Vagina (tissue), 2 donors: Measurements from ENCODE around the gene PKD2L1. TPM values are rescaled to one million over a fixed set of nuclear protein-coding genes. Genes with fewer than 3 reads are reported as not detected.
"Not testable (repeated sequence)": the region's sequence is repeated elsewhere in the genome, so short reads cannot be mapped to it uniquely, and the experiment has no call there.

Experiments used
- DNase-seq, 2 donors: peaks; one replicate each; pipeline ENCODE4 v3.0.0-alpha.2; 2017; ENCODE audit errors: extremely low spot score in 2 of 2
- H3K27ac ChIP-seq: fragments of 200-600 bp; sonication (generic); one replicate; pipeline ENCODE4 v1.5.1; 2019
- H3K27me3 ChIP-seq: fragments of 200-600 bp; sonication (generic); one replicate; pipeline ENCODE4 v1.5.1; 2019
- H3K36me3 ChIP-seq, 2 donors: fragments of 200-600 bp; sonication (generic); one replicate each; pipeline ENCODE4 v1.5.1; 2017 to 2019
- H3K4me1 ChIP-seq: fragments of 200-600 bp; sonication (generic); one replicate; pipeline ENCODE4 v1.5.1; 2019
- H3K4me3 ChIP-seq, 2 donors: fragments of 200-600 bp; sonication (generic); 1 replicate in 1 of 2; 2 replicates in 1 of 2; pipeline ENCODE4 v1.5.1; 2016 to 2019
- H3K9me3 ChIP-seq: fragments of 200-600 bp; sonication (generic); one replicate; pipeline ENCODE4 v1.5.1; 2019
- POLR2A ChIP-seq, 2 donors: fragments of 450-650 bp; IDR thresholded peaks; one replicate each; pipeline ENCODE4 v1.6.1; 2017; ENCODE audit warnings: antibody characterized with exemption in 2 of 2, mild to moderate bottlenecking in 2 of 2, moderate library complexity in 2 of 2
- POLR2AphosphoS5 ChIP-seq, 2 donors: sonication (generic); formaldehyde crosslinking; IDR thresholded peaks; one replicate each; pipeline ENCODE4 v1.9.0; 2017; ENCODE audit warnings: antibody characterized with exemption in 2 of 2, mild to moderate bottlenecking in 2 of 2, low read depth in 1 of 2; ENCODE audit not compliant: insufficient read depth in 1 of 2
- intact Hi-C: fragments of 100-400 bp; cut with DNase I; formaldehyde crosslinking; loops from one replicate; pipeline ENCODE4 v1.15.1; 2023
- total RNA-seq: library from RNA; depleted of rRNA; stranded (reverse); fragments of >200 nt; gene quantifications from one replicate; pipeline ENCODE4 v1.2.3, GENCODE V29; 2016
- TF ChIP-seq, protein P1 (sequence below), 3 experiments: fragments of 450-650 bp in 2 of 3; fragments of 200-600 bp in 1 of 3; sonication (generic) in 1 of 3; IDR thresholded peaks; one replicate each; pipeline ENCODE4 v1.5.1; 2017 to 2019; ENCODE audit warnings: antibody characterized with exemption in 3 of 3, mild to moderate bottlenecking in 2 of 3, moderate library complexity in 2 of 3

Gene PKD2L1
- not detected for total RNA-seq

DNA sequence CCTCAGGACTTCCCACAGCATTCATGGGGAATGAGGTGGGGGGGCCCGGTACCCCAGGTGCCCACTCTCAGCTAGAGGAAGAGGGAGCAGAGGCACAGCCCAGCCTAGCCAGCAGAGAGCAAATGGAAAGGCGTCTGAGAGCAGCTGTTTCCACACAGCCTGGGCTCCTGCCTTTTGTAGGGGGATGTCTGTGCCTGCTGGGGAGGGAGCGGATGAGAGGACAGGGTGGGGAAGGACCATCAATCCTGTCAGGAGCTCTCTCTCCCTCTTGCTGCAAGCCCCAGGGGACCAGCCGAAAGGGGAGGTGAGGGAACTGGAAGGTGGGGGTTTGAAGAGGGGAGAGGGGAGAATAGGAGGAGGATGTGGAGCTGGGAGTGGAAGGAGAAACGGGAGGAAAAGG is at the start of gene PKD2L1:
PKD2L1 (minus strand) TSS at position 150 of the 400 bp plus-strand sequence; CDS start at position 25, 125 bp downstream.
- Histone ChIP-seq H3K27me3 (no peaks in the 10 kb centered on the region), H3K36me3 (no peaks in the 10 kb centered on the region), H3K9me3 (no peaks in the 10 kb centered on the region), H3K27ac (no peak within 1 kb of the TSS), H3K4me1 (no peaks in the 10 kb centered on the region), H3K4me3 (no peak within 1 kb of the TSS)
- TF ChIP-seq POLR2AphosphoS5 (IDR thresholded peaks at IDR 0.05; ENCODE audit: insufficient read depth in 1 of 2, low read depth in 1 of 2) (no peak), POLR2A (IDR thresholded peaks at IDR 0.05) (no peak)
- TF ChIP-seq, protein P1, sequence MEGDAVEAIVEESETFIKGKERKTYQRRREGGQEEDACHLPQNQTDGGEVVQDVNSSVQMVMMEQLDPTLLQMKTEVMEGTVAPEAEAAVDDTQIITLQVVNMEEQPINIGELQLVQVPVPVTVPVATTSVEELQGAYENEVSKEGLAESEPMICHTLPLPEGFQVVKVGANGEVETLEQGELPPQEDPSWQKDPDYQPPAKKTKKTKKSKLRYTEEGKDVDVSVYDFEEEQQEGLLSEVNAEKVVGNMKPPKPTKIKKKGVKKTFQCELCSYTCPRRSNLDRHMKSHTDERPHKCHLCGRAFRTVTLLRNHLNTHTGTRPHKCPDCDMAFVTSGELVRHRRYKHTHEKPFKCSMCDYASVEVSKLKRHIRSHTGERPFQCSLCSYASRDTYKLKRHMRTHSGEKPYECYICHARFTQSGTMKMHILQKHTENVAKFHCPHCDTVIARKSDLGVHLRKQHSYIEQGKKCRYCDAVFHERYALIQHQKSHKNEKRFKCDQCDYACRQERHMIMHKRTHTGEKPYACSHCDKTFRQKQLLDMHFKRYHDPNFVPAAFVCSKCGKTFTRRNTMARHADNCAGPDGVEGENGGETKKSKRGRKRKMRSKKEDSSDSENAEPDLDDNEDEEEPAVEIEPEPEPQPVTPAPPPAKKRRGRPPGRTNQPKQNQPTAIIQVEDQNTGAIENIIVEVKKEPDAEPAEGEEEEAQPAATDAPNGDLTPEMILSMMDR (IDR thresholded peaks at IDR 0.05): no peak
- intact Hi-C loops: no loop called here
- no peak for DNase-seq

DNA sequence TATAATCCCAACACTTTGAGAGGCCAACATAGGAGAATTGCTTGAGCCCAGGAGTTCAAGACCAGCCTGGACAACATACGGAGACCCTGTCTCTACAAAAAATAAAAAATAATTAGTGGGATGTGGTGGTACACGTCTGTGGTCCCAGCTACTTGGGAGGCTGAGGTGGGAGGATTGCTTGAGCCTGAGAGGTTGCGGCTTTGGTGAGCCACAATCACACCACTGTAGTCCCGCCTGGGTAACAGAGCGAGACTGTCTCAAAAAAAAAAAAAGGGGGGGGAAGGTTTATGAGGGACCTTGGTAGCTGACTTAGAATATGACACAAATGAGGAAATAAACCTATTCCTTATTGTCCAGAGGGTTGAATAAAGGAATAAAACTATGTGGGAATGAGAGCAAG is 47.8 kb upstream of the PKD2L1 start:
- no peak for DNase-seq
- Histone ChIP-seq H3K4me3 (no peak overlapping the region), H3K27ac (no peak overlapping the region), H3K9me3 (no peaks in the 10 kb centered on the region), H3K27me3 (no peaks in the 10 kb centered on the region), H3K4me1 (peaks cover 14% of the 10 kb centered on the region), H3K36me3 (peaks cover 0 to 6% of the 10 kb centered on the region in 2 donors)
- no peak for TF ChIP-seq POLR2A (IDR thresholded peaks at IDR 0.05)
- intact Hi-C loops: no loop called here

DNA sequence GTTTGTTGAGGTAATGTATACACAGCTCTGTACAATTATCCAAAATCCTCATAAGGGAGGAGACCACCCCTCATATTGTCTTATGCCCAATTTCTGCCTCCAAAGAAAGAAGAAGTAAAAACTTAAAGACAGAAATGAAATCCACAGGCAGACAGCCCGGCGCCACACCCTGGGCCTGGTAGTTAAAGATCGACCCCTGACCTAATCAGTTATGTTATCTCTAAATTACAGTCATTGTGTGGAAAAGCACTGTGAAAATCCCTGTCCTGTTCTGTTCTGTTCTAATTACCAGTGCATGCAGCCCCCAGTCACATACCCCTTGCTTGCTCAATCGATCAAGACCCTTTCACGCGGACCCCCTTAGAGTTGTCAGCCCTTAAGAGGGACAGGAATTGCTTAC is 46.6 kb upstream of the PKD2L1 start:
- H3K27me3 ChIP-seq, H3K36me3 ChIP-seq, intact Hi-C loops, DNase-seq, H3K9me3 ChIP-seq, H3K27ac ChIP-seq, H3K4me3 ChIP-seq: not testable (repeated sequence)
- peaks cover 26% of the 10 kb centered on the region for H3K4me1 ChIP-seq

DNA sequence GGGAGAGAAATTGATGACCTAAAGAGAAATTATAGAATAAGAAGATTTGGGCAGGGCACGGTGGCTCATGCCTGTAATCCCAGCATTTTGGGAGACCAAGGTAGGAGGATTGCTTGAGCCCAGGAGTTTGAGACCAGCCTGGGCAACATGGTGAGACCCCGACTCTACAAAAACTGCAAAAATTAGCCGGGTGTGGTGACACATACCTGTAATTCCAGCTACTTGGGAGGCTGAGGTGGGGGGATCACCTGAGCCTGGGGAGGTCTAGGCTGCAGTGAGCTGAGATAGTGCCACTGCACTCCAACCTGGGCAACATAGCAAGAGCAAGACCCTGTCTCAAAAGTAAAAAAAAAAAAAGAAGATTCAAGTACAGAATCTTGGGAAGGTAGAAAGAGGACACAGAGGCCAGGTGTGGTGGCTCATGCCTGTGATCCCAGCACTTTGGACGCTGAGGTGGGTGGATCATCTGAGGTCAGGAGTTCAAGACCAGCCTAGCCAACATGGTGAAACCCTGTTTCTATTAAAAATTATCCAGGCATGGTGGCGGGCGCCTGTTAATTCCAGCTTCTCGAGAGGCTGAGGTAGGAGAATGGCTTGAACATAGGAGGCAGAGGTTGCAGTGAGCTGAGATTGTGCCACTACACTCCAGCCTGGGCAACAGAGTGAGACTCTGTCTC is 44.8 kb upstream of the PKD2L1 start:
- intact Hi-C loops, H3K9me3 ChIP-seq, DNase-seq, H3K36me3 ChIP-seq, H3K27me3 ChIP-seq: not testable (repeated sequence)
- peaks cover 43% of the 10 kb centered on the region for H3K4me1 ChIP-seq
- H3K4me3 ChIP-seq: peak overlapping the region in 1 of 2 donors; percentile 58
- H3K27ac ChIP-seq: peak overlapping the region; percentile 97

DNA sequence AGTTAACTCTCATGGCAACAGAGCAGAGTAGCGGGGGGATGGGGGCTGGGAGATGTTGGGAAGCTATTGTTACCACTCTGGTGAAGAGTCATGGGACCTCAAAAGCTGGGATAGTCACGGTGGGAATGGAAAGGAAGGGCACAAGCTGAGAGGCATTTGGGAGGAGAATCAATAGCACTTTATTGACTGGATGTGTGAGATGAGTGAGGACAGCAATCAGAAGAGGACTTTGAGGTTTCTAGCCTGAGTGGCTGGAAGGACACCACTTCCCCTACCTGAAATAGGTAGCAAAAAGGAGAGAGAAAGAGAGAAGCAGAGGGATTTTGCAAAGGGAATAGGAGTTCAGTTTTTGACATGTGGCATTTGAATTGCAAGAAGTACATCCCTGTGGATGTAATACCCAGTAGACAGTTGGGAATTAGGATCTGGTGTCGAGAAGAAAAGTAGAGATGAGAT is 44.2 kb upstream of the PKD2L1 start:
- H3K27ac ChIP-seq: peak overlapping the region; percentile 97
- no peaks in the 10 kb centered on the region for H3K36me3 ChIP-seq
- H3K27me3 ChIP-seq: no peaks in the 10 kb centered on the region
- peak in 1 of 2 donors; percentile 2 for TF ChIP-seq POLR2AphosphoS5 (IDR thresholded peaks at IDR 0.05; ENCODE audit: insufficient read depth in 1 of 2, low read depth in 1 of 2)
- TF ChIP-seq, protein P1 (IDR thresholded peaks at IDR 0.05): no peak
- DNase-seq: no peak
- H3K9me3 ChIP-seq: no peaks in the 10 kb centered on the region
- H3K4me3 ChIP-seq: peak overlapping the region; percentile 56 to 58
- intact Hi-C loops: no loop called here
- peaks cover 43% of the 10 kb centered on the region for H3K4me1 ChIP-seq

DNA sequence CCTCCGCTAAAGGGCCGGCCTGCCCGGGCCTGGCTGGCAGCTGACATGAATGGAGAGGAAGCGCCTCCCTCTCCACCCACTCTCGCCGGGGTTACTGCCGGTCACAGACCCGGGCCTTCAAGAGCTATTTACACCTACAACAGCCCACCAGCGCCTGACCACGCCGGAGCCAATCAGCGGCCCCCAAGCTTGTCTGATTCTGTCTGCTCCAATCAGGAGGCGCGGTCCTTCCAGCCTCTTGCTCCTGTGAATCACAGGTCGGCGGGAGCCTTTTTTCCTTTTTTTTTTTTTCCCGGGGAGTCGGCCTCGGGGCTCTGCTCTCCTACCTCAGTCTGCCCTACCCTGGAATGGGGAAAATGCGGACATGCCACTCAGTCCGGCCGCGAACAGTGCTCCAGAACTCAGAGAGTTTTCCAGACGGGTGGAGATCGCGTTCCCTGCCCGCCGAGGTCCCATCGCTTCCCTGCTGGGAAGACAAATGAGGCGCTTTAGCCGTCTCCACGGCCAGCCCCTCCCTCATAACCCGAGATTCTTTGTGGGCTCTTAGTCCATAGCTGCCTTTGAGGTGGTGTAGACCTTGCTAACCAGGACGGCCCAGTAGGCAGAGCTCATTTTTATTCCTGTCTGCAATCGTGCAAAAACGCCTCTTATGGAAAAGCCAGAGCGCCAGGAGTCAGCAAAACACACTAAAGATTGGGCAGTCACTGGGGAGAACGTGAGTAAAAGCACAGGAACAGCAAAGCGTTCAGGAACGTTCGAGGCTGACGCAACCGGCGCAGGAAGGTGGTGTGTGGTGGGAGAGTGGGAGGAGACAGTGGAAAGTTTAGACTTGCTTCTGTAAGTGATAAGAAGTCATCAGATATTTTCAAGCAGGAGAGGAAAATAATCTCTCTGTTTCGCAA is 43.5 kb upstream of the PKD2L1 start:
- Histone ChIP-seq H3K4me3 (peak overlapping the region; percentile 56 to 58), H3K27ac (peak overlapping the region; percentile 97), H3K4me1 (peaks cover 43% of the 10 kb centered on the region), H3K9me3 (no peaks in the 10 kb centered on the region), H3K36me3 (no peaks in the 10 kb centered on the region), H3K27me3 (no peaks in the 10 kb centered on the region)
- intact Hi-C loops: no loop called here
- peak in 1 of 2 donors; percentile 99 for DNase-seq
- TF ChIP-seq POLR2A (IDR thresholded peaks at IDR 0.05): peak in 1 of 2 donors; percentile 70
- TF ChIP-seq, protein P1 (IDR thresholded peaks at IDR 0.05): no peak
- TF ChIP-seq POLR2AphosphoS5 (IDR thresholded peaks at IDR 0.05; ENCODE audit: insufficient read depth in 1 of 2, low read depth in 1 of 2): peak; percentile 80 to 87
